HTR-8/SVneo (cell line): Measurements from ENCODE around the gene ERN1.
"Not testable (repeated sequence)": the region's sequence is repeated elsewhere in the genome, so short reads cannot be mapped to it uniquely, and the experiment has no call there.

Source experiments
- DNase-seq: peaks from one replicate; pipeline ENCODE4 v3.0.0; 2011; ENCODE audit warnings: low spot score, mixed read lengths; ENCODE audit not compliant: insufficient read length
- FAIRE-seq: peaks from 2 replicates; lab custom pipeline; 2011; peaks lifted over from hg19 to GRCh38; lab: Jason Lieb, UNC

Gene ERN1

DNA sequence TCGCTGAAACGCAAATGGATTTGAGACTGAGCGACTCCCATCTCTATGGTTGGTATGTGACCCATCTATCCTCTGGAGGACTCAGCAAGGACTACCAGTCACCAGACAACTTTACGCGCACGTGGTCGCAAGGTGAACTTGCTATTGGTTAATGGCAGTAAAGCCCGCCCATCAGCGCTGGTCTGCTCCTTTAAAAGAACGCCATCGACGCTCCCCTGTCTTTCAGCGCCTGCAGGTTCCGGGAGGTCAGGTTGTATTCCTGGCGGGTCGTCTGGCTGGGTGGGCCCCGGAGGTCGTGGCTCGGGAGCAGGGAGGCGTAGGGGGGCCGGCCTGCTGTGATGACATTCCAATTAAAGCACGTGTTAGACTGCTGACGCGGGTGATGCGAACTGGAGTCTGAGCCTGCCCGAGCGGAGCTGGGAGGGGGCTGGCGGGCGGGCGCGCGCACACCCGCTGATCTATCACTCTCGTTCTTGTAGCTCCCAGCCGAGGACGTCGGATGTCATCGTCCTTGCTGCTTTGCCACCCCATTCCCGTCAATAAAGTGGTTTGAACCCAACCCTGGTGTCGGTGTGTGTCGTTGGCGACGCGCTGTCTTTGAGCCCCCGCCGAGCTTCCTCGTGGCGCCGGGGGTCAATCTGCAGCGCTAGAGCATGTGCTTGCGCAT, 15.9 kb upstream of the ERN1 start:
- FAIRE-seq: peak; percentile 92
- DNase-seq: peak; percentile 98

DNA sequence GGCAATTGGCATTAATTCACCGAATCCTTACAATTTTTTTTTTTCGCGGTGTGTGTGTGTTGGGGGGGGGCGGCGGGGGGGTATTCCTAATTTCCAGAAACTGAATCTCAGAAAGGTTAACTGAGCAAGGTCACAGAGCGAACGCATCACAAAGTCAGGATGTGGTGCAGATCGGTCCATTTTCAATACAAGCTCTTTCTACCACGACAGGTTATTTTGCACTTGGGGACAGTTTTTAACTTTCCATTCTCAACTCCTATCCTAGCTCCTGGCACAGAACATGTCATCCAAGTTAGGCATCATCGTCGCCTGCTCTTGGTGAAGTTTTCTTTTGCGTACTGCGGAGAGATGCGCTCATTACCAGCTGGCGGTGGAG, 15.4 kb upstream of the ERN1 start:
- FAIRE-seq: no peak
- DNase-seq: no peak

DNA sequence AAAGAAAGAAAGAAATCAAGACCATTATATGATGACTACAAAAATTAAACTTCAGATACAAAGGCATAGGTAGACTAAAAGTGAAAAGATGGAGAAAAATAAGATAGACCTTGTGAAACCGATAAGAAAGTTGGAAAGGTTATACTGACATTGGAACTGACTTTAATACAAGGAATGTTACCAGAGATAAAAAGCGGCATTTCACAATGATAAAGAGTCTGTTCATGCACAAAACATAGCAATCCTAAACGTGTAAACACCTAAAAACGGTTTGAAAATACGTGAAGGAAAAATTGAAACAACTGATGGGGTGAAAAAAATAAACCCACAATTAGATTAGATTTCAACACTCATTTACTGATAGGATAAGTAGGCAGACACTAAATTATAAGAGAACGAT, 9.6 kb upstream of the ERN1 start:
- DNase-seq (no peak), FAIRE-seq (no peak)

DNA sequence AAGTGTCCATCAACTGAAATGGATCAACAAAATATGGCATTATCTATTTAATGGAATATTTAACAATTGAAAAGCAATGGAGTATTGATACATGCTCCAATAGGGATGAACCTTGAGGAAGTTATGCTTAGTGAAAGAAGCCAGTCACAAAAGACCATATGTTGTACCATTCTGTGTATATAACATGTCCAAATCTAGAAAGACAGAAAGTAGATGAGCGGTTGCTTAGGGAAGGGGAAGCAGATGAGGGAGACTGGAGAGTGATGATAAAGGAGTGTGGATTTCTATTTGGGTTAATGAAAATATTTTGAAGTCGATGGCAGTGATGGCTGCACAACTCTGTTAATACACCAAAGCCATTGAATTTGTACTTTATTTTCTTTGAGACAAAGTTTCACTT, 8.5 kb upstream of the ERN1 start:
- FAIRE-seq: no peak
- no peak for DNase-seq

DNA sequence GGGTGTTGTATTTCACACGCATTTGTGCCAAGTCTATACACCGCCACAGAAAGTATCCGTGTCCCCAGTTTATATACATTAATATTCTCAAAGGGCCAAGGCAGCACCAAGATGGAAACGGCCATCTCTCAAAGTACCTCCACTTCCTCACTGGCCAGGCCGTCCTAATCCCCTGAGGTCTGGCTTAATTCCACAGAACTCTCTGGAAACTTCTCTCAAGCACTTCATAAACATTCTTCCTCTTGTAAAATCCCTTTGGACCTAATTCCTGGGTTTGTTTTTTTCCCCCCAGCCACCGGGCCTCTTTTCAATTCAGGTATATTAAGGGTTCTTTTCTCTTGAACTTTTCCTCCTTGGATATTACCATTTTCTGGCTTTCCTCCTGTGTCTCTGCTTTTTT, 5.1 kb upstream of the ERN1 start:
- FAIRE-seq: no peak
- DNase-seq: no peak

DNA sequence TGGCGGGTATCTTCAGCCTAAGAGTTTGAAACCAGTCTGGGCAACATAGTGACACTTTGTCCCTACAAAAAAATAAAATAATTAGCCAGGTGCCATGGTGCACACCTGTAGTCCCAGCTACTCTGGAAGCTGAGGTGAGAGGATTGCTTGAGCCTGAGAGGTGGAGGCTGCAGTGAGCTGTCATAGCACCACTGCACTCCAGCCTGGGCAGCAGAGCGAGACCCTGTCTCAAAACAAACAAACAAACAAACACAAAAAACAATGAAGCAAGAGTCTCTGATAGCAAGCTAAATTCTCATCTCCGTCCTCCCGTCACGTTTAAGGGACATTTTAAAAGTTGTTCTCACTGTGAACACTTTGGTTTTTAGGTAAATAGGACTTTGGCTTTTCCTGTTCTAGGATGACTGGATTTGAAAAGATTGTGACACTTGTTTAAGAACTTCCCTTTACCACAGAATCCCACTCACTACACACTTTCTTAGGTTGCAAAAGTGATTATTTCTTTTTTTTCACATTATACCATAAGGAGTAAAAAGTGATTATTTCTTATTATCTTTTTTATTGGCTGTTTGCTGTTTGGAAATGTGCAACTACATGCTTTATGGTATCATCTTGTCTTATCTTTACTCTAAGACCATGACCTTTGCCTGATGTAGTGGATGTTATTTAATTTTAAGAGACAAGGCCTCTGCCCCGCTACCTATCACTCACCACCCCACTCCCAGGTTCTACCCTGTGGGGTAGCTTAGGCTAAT, 4.4 kb upstream of the ERN1 start:
- FAIRE-seq (no peak), DNase-seq (no peak)

DNA sequence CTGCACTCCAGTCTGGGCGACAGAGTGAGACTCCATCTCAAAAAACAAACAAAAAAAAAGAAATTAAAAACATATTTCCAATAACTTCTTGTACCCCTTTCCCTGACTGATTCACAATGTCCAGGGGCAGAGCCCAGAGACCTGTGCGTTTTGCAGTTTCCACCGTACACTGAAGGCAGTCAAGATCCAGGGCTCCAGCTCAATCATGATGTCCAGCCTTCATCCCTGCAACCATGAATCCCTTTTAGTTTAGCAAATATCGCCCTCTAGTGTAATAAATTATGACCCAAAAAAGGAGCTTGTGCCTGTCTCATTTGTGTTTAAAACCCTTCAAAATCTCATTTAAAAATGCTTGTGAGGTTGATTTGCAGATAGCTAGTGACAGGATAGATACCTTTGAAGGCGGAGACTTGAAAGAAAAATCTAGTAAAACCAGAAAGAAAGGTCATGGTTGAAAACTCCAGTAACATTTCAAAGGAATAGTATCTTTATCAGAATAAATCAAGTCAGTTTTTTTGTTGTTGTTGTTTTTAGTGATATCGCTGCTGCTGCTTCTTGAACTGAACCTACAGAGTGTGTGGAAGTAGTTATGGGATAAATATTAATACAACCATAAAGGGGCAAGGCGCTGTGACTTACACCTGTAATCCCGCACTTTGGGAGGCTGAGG, 3.7 kb upstream of the ERN1 start:
- FAIRE-seq (no peak), DNase-seq (peak; percentile 82)

DNA sequence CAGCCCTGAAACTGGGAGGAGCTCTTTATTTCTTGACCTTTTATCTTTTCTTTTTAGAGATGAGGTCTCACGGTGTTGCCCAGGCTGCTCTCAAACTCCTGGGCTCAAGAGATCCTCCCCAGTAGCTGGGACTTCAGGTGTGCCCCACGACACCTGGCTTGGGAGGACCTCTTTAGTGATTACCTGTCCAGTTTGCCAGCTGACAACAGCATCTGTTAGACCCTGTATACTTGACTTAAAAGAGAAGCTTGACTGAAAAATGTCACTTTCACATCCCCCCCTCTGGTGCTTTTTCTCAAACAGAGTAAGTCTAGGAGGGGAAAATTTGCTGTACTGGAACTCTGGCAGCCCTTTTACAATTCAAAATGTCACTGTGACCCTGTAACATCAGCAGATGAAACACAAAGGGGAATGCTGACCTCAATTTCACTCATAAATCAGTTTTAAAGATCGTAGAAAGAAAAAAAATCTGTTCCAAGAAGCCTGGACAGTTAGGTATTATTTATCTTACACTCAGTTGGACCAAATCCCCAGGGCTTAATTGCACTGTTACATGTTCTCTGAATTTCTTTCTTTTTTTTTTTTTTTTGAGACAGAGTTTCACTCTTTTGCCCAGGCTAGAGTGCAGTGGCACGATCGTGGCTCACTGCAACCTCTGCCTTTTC, 1.8 kb upstream of the ERN1 start:
- no peak for FAIRE-seq
- DNase-seq: no peak

DNA sequence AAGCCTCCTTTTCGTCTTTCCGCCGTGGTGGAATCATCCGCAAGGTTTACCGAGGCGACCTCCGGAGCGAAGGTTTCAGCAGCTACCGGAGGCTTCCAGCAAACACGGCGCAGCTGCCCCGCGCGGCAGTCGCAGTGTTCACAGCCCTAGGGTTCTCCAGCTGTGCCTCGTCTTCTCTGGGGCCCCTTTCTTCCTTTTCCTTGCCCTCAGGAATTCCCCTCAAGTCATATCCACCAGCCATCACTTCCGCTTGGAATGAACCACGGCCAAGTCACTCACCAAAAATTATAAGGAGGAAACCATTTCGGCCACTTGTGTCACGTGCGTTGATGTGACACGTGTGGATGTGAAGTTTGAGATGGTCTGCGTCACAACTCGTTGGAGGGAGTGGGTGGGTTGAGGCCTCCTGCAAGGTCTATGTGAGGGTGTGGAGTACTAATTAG, 636 bp upstream of the ERN1 start:
- peak; percentile 55 for DNase-seq
- FAIRE-seq: peak; percentile 13

DNA sequence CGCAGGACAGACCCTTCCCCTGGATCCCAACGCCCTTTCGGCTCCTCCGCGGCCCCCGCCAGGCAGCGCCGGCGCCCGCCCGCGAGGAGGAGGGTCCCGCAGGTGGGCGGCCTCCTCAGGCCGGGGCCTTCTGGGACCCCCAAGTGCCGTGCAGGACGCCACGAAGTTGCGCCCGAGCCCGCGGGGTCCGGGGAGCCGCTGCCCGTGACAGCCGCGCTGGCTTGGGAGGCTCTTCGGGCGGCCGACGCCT, 504 bp downstream of the ERN1 start:
- DNase-seq: no peak
- no peak for FAIRE-seq

DNA sequence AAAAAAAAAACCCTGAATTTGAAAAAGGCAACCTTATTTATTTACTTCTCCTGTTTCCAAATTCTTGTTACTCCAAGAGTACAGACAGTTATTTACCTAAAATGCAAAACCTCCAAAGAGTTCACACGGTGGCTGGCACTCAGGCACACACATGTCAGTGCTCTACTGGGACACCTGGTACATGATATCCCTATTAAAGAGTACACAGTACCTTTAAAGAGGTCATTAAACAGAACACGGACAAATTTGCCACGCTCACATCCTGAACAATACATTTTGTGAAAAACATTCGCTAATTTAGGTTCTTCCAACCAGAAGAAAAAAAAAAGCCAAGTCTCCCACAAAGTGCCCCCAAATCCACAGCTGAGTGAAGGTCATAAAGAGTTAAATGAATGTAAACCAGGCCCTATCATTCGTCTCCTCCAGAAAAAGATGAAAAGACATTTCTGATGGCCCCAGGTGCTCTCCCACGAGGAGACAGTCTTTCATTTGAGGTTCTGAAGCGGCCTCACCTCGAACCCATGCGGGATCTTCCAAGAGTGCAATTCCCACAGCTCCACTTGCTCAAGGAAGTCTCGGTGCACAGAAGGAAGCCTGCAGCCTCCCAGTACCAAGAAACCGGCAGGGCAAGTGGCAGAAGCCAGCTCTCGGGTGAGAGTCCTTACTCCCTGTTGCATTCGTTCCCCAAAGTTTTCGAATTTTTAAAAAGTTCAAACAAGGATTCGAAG, 993 bp downstream of the ERN1 start:
- DNase-seq (no peak), FAIRE-seq (no peak)

DNA sequence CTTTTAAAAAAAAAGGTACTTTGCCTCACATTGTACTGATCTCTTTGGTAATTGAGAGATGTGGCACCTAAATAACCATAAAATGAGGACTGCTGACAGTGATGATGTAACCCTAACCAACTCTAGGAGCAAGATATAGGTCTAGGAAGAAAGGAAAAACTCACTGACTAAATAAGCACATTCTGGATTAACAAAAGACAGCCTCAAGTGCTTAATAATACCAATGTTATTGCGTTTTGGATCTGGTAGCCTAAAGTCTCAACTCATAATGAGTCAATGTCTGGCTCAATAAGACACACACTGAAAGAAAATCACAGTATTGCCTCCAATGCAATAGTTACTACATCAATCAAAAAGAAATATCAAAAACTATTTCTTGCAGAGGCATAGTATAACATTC, 3.0 kb downstream of the ERN1 start:
- DNase-seq (no peak), FAIRE-seq (no peak)

DNA sequence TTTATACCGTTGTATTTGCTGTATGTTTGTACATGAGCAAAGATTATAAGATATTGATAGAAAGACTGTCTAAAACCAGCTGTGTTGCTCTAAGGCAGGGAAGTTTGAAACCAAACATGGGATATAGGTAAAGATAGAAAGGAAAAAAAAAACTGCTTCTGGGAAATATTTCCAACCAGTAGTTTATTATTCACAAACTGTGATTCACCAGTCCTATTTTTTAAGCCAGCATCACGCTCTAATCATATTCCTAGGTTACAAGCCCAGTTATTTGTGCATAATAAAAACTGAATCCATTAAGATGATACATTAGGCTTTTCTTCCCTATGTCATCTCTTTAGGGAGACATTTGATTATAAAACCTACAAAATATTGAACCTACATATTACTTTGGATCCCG, 4.0 kb downstream of the ERN1 start:
- no peak for FAIRE-seq
- no peak for DNase-seq

DNA sequence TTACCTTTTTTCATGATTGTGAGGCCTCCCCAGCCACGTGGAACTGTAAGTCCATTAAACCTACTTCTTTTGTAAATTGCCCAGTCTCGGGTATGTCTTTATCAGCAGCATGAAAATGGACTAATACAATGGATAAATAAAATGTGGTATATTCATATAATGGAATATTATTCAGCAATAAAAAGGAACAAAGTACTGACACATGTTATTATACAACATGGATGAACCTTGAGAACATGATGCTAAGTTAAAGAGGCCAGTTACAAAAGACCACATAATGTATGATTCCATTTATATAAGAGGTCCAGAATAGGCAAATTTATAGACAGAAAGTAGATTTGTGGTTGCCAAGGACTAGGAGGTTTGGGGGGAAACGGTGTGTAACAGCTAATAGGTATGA, 5.3 kb downstream of the ERN1 start:
- DNase-seq: no peak
- no peak for FAIRE-seq

DNA sequence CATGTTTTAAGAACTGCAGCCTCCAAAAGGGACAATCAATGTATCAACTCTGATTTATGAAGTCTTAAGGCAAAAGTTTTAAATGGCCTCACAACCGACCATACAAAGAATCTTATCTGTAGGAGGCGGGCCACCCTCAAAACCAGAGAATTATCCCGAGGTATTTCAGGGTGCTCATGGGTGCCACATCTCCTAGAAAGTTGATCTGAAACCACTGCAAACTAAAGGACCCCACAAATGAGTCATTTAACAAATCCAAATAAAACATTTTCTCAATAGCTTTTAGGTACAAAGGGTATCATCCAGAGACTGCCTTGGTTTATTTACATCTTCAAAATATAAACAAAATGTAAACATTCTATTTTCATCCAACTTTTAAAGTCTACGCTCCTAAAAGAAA, 6.8 kb downstream of the ERN1 start:
- FAIRE-seq (no peak), DNase-seq (no peak)

DNA sequence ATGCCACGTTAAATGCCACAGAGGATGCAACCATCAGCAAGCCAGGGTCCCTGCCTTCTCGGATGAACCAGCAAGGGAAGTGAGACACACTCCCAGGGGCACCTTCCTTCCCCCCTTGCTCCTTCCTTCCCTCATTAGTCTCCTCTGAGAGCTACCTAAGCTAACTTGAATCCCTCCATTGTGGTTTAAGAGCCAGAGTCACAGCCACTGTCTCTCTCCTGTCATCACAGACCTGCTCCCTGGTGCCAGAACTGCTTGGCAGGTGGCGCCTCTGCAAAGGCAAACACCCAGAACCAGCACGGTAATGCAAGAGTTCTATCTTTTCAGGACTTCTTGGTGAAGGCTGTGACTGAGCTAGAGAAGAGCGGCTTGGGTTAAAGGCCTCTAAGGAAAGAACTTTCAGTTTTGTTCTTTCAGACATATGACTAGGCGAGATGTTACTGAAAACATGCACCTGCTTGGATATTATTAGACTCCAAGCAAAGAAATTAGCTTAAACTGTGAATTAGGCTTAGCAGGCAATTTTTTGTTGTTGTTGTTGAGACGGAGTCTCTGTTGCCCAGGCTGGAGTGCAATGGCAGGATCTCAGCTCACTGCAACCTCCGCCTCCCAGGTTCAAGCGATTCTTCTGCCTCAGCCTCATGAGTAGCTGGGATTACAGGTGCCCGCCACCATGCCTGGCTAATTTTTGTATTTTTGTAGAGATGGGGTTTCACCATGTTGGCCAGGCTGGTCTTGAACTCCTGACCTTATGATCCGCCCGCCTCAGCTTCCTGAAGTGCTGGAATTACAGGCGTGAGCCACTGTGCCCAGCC, 8.8 kb downstream of the ERN1 start:
- not testable (repeated sequence) for DNase-seq, FAIRE-seq

DNA sequence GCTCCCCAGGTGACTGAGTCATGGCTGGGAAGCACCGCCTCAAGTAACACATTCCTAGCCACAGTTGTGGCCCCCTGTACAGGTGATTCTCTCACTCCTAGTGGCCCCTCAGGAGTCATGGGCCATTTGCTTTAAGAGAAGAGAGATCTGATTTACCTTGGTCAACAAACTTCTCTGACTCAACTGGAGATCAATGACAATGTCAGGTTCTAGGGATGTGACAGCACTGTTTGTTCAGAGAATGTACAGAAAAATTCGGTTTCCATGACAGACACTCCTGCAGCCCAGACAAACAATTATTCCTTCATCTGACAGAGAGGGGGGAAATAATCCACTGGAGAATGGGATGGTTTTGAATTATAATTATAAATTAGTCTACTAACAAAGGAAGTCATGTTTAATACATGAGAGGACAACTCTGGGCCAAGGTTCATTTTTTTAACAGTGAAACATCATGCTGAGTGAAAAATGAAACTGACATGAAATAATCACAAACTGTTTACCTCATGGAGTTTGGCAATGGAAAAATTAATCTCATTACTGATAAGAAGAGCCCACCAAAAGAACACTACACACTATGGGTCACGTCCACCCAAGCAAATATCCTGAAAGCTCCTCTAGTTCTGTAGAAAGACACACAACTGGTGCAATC, 9.7 kb downstream of the ERN1 start:
- DNase-seq (no peak), FAIRE-seq (no peak)

DNA sequence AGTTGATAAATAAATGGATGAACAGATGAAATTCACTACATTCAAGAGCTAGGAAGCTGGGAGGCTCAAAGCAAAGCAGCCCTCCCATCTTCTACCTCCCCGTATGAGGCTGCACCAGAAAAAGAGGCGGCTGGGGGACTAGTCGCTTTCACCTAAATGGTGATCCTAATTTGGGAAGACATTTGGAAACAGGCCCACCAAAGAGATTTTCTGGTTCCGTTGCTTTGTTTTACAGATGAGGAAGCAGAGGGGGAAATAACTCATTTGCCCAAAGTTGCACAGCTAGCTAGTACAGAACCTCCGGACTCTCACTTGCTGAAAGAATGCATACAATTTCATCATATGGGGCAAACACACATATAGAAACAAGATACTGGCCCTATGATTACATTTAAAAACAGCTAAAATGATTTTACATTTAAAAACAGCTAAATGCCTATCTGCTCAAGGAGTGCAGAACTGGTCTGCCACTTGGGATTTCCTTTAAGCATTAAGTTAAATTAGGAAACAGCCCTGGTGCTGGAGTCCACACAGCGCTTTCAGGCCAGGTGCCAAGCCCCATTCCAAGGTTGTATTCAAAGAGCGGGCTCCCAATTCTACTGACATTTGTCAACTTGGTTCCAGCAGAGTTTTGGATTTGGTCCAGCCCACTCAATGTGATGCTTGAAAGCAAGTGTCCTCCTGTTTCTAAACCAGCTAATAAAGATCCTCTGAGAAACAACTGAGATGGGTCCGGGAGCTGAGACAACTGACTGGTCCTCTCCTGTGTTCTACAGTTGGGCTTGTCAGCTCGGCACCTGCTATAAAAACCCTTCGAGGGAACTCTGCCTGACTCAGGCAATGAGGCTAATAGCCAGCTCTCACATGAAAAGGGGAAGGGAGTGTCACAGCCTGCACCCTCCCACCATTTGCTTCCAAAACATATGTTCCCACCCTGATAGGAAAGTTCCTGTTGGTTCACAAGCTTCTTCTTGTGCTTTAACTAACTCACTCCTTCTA, 11.7 kb downstream of the ERN1 start:
- DNase-seq: no peak
- FAIRE-seq: no peak
